Measurements from ENCODE around the gene SLC25A34. TPM values are rescaled to one million over a fixed set of nuclear protein-coding genes. Genes with fewer than 3 reads are reported as not detected.
"Not testable (repeated sequence)": the region's sequence is repeated elsewhere in the genome, so short reads cannot be mapped to it uniquely, and the experiment has no call there.

Gene SLC25A34
- 54.3 TPM for total RNA-seq
- long read RNA-seq, transcript SLC25A34-201 (5 exons, 2,986 nt) = major isoform, 231 of 412 reads
- long read RNA-seq, partial matches to known transcripts = 30 of 412 reads
- long read RNA-seq, other reads (novel, unspliced or antisense) = 149 of 412 reads

GRCh38 chr1:15736038-15736891, at the start of gene SLC25A34:
SLC25A34 (plus strand) TSS chr1:15736258; CDS start chr1:15736486, 228 bp downstream.
- ATAC-seq (ENCODE audit: poor library complexity) (peak; percentile 79), DNase-seq (peak; percentile 88)
- intact Hi-C loops (cut with DNase I) = loop anchor here (10.0 kb wide), 1 partner anchor 71 kb away; no protein-coding TSS in a partner anchor

- DNase-seq (no peak), ATAC-seq (ENCODE audit: poor library complexity) (no peak)
- intact Hi-C loops (cut with DNase I) = loop anchor here (10.0 kb wide), 1 partner anchor 73 kb away; the partner anchor contains the start of gene DDI2
Measured at GRCh38 chr1:15687446-15687845, 48.6 kb upstream of the SLC25A34 start.

- intact Hi-C loops (cut with DNase I) = no loop called here
- ATAC-seq (ENCODE audit: poor library complexity) (no peak), DNase-seq (no peak)
Measured at GRCh38 chr1:15690317-15690716, 45.7 kb upstream of the SLC25A34 start.

- intact Hi-C loops (cut with DNase I) = no loop called here
- peak; percentile 68 for DNase-seq
Measured at GRCh38 chr1:15691434-15692032, 44.5 kb upstream of the SLC25A34 start.

GRCh38 chr1:15692121-15692682, 43.9 kb upstream of the SLC25A34 start:
- ATAC-seq (ENCODE audit: poor library complexity) (peak; percentile 23), DNase-seq (no peak)
- intact Hi-C loops (cut with DNase I) = no loop called here

More at GRCh38 chr1:15691434-15692032, 44.5 kb upstream of the SLC25A34 start:
- peak; percentile 90 for ATAC-seq (ENCODE audit: poor library complexity)

- ATAC-seq (ENCODE audit: poor library complexity) (no peak), DNase-seq (no peak)
- intact Hi-C loops (cut with DNase I) = no loop called here
Measured at GRCh38 chr1:15693371-15693770, 42.7 kb upstream of the SLC25A34 start.

GRCh38 chr1:15696956-15697521, 39.0 kb upstream of the SLC25A34 start:
- intact Hi-C loops (cut with DNase I) = no loop called here
- ATAC-seq (ENCODE audit: poor library complexity) = peak; percentile 28
- no peak for DNase-seq

- DNase-seq (no peak), ATAC-seq (ENCODE audit: poor library complexity) (no peak)
- intact Hi-C loops (cut with DNase I) = no loop called here
Measured at GRCh38 chr1:15698201-15698600, 37.9 kb upstream of the SLC25A34 start.

- ATAC-seq (ENCODE audit: poor library complexity); intact Hi-C loops (cut with DNase I); DNase-seq: not testable (repeated sequence)
Measured at GRCh38 chr1:15699321-15699720, 36.7 kb upstream of the SLC25A34 start.

GRCh38 chr1:15700508-15700907, 35.5 kb upstream of the SLC25A34 start:
- DNase-seq = no peak
- intact Hi-C loops (cut with DNase I) = no loop called here
- ATAC-seq (ENCODE audit: poor library complexity) = no peak

- ATAC-seq (ENCODE audit: poor library complexity) (no peak), DNase-seq (no peak)
- intact Hi-C loops (cut with DNase I) = no loop called here
Measured at GRCh38 chr1:15701784-15702183, 34.3 kb upstream of the SLC25A34 start.

- peak; percentile 67 for ATAC-seq (ENCODE audit: poor library complexity)
- DNase-seq = no peak
- intact Hi-C loops (cut with DNase I) = no loop called here
Measured at GRCh38 chr1:15702722-15703550, 33.1 kb upstream of the SLC25A34 start.

GRCh38 chr1:15703562-15703961, 32.5 kb upstream of the SLC25A34 start:
- intact Hi-C loops (cut with DNase I) = no loop called here
- peak; percentile 84 for ATAC-seq (ENCODE audit: poor library complexity)
- DNase-seq = peak; percentile 81

GRCh38 chr1:15704526-15705183, 31.4 kb upstream of the SLC25A34 start:
- DNase-seq (no peak), ATAC-seq (ENCODE audit: poor library complexity) (no peak)
- intact Hi-C loops (cut with DNase I) = no loop called here

- DNase-seq = no peak
- ATAC-seq (ENCODE audit: poor library complexity) = no peak
- intact Hi-C loops (cut with DNase I) = no loop called here
Measured at GRCh38 chr1:15705184-15705566, 30.9 kb upstream of the SLC25A34 start.

GRCh38 chr1:15706751-15707150, 29.3 kb upstream of the SLC25A34 start:
- peak; percentile 18 for ATAC-seq (ENCODE audit: poor library complexity)
- no peak for DNase-seq

GRCh38 chr1:15707239-15707925, 28.7 kb upstream of the SLC25A34 start:
- ATAC-seq (ENCODE audit: poor library complexity) (no peak), DNase-seq (no peak)
- intact Hi-C loops (cut with DNase I) = no loop called here

More at GRCh38 chr1:15706751-15707150, 29.3 kb upstream of the SLC25A34 start:
- intact Hi-C loops (cut with DNase I) = no loop called here
